Calu3 (cell line): Measurements from ENCODE around the gene MAP2K3. TPM values are rescaled to one million over a fixed set of nuclear protein-coding genes. Genes with fewer than 3 reads are reported as not detected.

Source experiments
- BruUV-seq: library from RNA; stranded (reverse); fragments of 400-500 nt; replicated peaks from 2 replicates; lab custom pipeline; 2021; lab: Mats Ljungman, UMichigan
- CTCF ChIA-PET: fragments of 300-600 bp; sonication (Branson Sonifier 250); formaldehyde crosslinking; loops from one replicate; lab custom pipeline; 2022; ENCODE audit warnings: antibody characterized with exemption; lab: Charles Lee
- DNase-seq: peaks from one replicate; pipeline ENCODE4 v3.0.0; 2022
- H3K27ac Mint-ChIP-seq: one replicate; pipeline ENCODE4 v1.8.0; 2022; ENCODE audit warnings: mixed read lengths; ENCODE audit not compliant: unreplicated experiment
- H3K27me3 Mint-ChIP-seq: one replicate; pipeline ENCODE4 v1.8.0; 2022; ENCODE audit warnings: mixed read lengths; ENCODE audit not compliant: unreplicated experiment
- H3K36me3 Mint-ChIP-seq: one replicate; pipeline ENCODE4 v1.8.0; 2022; ENCODE audit warnings: mild to moderate bottlenecking, moderate library complexity, mixed read lengths; ENCODE audit not compliant: insufficient read depth, unreplicated experiment
- H3K4me1 Mint-ChIP-seq: one replicate; pipeline ENCODE4 v1.8.0; 2022; ENCODE audit warnings: mild to moderate bottlenecking, low read depth, mixed read lengths; ENCODE audit not compliant: unreplicated experiment
- H3K4me3 Mint-ChIP-seq: one replicate; pipeline ENCODE4 v1.8.0; 2022; ENCODE audit warnings: mild to moderate bottlenecking, low read depth, moderate library complexity, mixed read lengths; ENCODE audit not compliant: unreplicated experiment
- H3K9me3 Mint-ChIP-seq: one replicate; pipeline ENCODE4 v1.8.0; 2022; ENCODE audit warnings: low read depth, mixed read lengths; ENCODE audit not compliant: unreplicated experiment
- intact Hi-C: fragments of 100-400 bp; cut with micrococcal nuclease; formaldehyde crosslinking; loops from one replicate; pipeline ENCODE4 v1.10.0; 2022; ENCODE audit not compliant: unreplicated experiment
- total RNA-seq: library from RNA; stranded (reverse); gene quantifications from 2 replicates; pipeline ENCODE4 v1.2.3, GENCODE V29; 2022
- TF ChIP-seq, protein P1 (sequence below): fragments of 200-600 bp; IDR thresholded peaks from one replicate; pipeline ENCODE4 v1.8.0; 2022; ENCODE audit warnings: antibody characterized with exemption; ENCODE audit not compliant: unreplicated experiment

The MAP2K3 gene
- total RNA-seq, 1 experiment from 2014 or later: 93.5 TPM

DNA sequence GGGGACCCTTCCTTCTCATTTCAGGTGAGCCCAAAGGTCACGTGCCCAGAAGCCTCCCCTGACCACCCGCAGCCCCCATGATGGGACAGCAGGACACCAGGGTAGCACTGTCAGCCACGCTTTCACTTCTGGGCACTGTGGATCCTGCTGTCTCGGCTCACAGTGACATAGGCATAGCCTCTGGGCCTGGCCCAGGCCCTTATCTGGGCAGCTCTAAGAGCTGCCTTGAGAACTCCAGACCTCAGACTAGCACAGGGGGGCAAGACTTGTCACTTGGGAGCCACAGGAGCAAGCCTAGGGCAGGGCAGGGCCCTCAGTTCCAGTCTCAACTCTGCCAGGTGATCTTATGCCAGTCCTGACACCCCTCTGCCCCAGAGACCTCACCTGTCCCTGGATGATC lies 36.0 kb upstream of the MAP2K3 start:
- Mint-ChIP-seq H3K4me1 (no peaks in the 10 kb centered on the region), H3K36me3 (peaks cover 7% of the 10 kb centered on the region), H3K27me3 (peaks cover 10% of the 10 kb centered on the region), H3K27ac (no peak overlapping the region), H3K9me3 (no peaks in the 10 kb centered on the region), H3K4me3 (no peak overlapping the region)
- no TSS peak for BruUV-seq
- DNase-seq: no peak
- intact Hi-C loops: no loop called here
- CTCF ChIA-PET: no interaction called here
- TF ChIP-seq, protein P1, sequence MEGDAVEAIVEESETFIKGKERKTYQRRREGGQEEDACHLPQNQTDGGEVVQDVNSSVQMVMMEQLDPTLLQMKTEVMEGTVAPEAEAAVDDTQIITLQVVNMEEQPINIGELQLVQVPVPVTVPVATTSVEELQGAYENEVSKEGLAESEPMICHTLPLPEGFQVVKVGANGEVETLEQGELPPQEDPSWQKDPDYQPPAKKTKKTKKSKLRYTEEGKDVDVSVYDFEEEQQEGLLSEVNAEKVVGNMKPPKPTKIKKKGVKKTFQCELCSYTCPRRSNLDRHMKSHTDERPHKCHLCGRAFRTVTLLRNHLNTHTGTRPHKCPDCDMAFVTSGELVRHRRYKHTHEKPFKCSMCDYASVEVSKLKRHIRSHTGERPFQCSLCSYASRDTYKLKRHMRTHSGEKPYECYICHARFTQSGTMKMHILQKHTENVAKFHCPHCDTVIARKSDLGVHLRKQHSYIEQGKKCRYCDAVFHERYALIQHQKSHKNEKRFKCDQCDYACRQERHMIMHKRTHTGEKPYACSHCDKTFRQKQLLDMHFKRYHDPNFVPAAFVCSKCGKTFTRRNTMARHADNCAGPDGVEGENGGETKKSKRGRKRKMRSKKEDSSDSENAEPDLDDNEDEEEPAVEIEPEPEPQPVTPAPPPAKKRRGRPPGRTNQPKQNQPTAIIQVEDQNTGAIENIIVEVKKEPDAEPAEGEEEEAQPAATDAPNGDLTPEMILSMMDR: no peak

DNA sequence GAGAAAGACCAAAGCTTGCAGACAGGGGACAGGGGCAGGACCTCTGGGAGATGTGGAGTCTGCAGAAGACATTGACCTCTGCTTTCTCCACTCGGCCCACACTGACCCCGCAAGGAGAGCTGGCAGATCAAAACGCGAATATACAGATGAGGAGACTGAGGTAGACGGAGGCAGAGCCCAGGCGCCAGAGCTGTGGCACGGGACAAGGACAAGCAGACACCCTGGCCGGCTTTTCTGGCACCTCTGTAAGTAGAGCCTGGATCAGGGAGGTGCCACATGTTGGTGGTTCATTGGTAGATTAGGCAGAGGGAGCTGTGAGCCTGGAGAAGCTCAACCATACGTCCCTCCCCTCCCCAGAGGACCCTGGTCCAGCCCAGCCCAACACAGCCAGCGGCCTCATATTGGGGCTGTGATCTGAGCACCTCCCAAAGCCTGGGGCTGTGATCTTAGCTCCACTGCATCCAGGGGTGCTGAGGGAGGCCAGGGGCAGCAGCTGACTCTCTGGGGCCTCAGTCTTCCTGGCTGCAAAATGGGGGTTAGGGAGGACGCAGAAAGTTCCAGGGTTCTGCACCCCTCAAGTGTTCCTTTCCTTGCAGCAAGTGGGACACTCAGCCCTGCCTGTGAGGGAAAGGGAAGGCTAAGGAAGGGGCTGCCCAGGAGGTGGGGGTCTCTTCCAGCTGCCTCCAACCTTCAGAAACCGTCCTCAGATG lies 35.3 kb upstream of the MAP2K3 start:
- no peaks in the 10 kb centered on the region for H3K4me1 Mint-ChIP-seq
- peaks cover 10% of the 10 kb centered on the region for H3K36me3 Mint-ChIP-seq
- TF ChIP-seq, protein P1: no peak
- no peak overlapping the region for H3K4me3 Mint-ChIP-seq
- intact Hi-C loops: no loop called here
- no peak for DNase-seq
- H3K27ac Mint-ChIP-seq: no peak overlapping the region
- CTCF ChIA-PET: no interaction called here
- H3K27me3 Mint-ChIP-seq: peaks cover 10% of the 10 kb centered on the region
- H3K9me3 Mint-ChIP-seq: no peaks in the 10 kb centered on the region
- BruUV-seq: no TSS peak

DNA sequence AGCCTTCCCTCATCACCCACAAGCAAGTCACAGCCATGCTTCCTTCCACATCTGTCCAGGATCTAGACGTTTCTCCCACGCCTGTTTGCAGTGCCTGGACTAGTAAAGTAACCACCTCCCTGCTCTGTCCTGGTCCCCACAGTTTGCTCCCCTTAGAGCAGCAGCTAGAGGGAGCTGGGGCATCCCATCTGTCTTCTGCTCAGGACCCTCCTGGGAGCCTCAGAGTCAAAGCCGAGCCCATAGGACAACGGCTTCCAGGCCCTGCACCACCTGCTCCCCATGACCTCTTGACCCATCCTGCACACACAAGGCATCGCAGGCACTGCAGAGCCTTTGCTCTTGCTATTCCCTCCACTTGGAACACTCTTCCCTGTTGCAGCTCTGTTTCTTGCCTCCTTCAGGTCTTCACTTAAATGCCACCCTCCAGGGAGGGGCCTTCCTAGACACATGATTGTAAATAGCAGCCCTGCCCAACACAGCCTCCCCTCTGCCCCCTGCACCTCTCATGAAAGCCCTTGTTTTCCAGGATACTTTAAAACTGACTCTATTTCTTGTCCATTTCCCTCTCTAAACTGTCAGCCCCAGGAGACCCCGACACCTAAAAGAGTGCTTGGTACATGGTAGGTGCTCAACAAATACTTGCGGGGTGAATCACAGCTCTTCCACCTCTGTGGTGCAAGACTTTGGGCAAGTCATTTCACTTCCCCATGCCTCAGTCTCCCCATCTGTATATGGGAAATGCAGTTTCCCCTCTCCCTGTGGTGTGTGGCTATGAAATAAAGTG lies 34.4 kb upstream of the MAP2K3 start:
- H3K27ac Mint-ChIP-seq: no peak overlapping the region
- intact Hi-C loops: no loop called here
- CTCF ChIA-PET: no interaction called here
- DNase-seq: no peak
- H3K4me3 Mint-ChIP-seq: no peak overlapping the region
- H3K27me3 Mint-ChIP-seq: peaks cover 10% of the 10 kb centered on the region
- no peaks in the 10 kb centered on the region for H3K9me3 Mint-ChIP-seq
- TF ChIP-seq, protein P1: no peak
- no TSS peak for BruUV-seq
- H3K4me1 Mint-ChIP-seq: no peaks in the 10 kb centered on the region
- peaks cover 10% of the 10 kb centered on the region for H3K36me3 Mint-ChIP-seq

DNA sequence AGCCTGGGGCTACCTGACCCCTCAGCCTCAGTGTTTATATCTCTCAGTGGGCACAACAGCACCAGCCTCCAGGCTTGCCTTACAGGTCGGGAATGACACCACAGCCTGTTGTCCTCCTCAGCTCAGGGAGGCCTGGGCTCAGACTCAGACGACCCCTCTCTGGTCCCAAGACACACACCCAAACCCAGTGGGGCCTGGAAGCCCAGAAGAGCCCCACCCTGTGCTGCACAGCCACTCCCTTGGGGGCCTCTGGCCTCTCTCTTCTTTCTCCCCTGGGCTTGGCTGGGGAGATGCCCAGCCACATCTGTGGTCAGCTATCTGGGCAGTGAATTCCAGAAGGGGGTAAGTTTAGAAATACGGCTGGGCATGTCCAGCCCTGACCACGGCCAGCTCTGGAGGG lies 33.7 kb upstream of the MAP2K3 start:
- BruUV-seq: no TSS peak
- Mint-ChIP-seq H3K36me3 (peaks cover 10% of the 10 kb centered on the region), H3K4me3 (no peak overlapping the region), H3K27me3 (peaks cover 10% of the 10 kb centered on the region), H3K9me3 (no peaks in the 10 kb centered on the region), H3K4me1 (no peaks in the 10 kb centered on the region), H3K27ac (no peak overlapping the region)
- intact Hi-C loops: no loop called here
- TF ChIP-seq, protein P1: no peak
- DNase-seq: no peak
- CTCF ChIA-PET: no interaction called here
